GM19438 (cell line): ENCODE measurements around the gene PIM3.
"Not testable (repeated sequence)": the region's sequence is repeated elsewhere in the genome, so short reads cannot be mapped to it uniquely, and the experiment has no call there.

Source experiments
- ATAC-seq: cut with Tn5 transposase; IDR thresholded peaks from one replicate; pipeline ENCODE4 v1.9.1; 2021; ENCODE audit warnings: low read depth; ENCODE audit not compliant: unreplicated experiment

PIM3 gene

DNA sequence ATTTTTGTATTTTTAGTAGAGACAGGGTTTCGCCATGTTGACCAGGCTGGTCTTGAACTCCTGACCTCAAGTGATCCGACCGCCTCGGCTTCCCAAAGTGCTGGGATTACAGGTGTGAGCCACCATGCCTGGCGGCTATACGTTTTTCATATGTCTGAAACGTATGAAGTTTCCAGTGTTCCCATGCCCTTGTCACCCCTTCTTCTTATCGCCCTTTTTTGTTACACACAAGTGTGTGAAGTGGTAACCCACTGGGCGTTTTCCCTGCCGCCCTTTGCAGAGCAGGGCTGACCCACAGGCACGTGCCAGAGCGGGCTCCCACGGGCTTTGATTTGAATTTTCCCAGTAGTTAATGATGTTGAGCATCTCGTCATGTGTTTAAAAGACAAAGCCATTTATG, 17.0 kb downstream of the PIM3 start:
- ATAC-seq: no peak

DNA sequence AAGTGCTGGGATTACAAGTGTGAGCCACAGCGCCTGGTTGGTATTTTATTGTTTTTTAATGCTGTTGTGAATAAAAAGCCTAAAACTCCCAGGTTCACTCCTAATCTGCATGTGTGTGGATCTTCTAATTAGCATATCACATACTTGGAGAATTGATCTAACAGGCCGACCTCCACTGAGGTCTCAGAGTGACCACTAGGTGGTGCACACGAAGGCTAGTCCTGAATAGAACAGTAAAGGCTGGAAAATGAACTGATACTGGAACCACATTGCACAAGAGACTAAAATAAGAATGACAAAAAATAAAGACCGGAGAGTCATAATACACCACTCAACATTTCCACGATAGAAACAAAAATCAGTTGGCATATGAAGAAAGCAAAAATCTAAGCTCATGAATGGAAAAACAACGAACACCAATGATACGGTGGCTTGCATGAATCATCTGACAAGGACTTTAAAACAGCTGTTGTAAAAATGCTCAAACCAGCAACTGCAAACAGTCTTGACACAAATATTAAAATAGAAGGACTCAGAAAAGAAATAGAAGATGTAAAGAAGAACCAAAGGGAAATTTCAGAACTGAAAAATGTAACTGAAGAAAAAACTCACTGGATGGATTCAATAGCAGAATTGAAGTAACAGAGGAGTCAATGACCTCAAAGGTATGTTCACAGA, 19.2 kb downstream of the PIM3 start:
- no peak for ATAC-seq

DNA sequence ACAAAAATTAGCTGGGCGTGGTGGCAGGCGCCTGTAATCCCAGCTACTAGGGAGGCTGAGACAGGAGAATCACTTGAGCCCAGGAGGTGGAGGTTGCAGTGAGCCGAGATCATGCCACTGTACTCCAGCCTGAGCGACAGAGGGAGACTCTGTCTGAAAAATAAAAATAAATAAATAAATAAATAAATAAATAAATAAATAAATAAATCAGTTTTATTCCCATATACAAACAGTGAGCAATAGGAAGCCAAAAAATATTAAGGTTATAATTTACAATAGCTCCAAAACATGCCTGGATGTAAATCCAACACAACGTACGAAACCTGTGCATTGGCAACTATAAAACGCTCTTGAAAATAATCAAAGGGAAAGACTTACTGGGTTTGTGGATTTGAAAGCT, 21.2 kb downstream of the PIM3 start:
- not testable (repeated sequence) for ATAC-seq

DNA sequence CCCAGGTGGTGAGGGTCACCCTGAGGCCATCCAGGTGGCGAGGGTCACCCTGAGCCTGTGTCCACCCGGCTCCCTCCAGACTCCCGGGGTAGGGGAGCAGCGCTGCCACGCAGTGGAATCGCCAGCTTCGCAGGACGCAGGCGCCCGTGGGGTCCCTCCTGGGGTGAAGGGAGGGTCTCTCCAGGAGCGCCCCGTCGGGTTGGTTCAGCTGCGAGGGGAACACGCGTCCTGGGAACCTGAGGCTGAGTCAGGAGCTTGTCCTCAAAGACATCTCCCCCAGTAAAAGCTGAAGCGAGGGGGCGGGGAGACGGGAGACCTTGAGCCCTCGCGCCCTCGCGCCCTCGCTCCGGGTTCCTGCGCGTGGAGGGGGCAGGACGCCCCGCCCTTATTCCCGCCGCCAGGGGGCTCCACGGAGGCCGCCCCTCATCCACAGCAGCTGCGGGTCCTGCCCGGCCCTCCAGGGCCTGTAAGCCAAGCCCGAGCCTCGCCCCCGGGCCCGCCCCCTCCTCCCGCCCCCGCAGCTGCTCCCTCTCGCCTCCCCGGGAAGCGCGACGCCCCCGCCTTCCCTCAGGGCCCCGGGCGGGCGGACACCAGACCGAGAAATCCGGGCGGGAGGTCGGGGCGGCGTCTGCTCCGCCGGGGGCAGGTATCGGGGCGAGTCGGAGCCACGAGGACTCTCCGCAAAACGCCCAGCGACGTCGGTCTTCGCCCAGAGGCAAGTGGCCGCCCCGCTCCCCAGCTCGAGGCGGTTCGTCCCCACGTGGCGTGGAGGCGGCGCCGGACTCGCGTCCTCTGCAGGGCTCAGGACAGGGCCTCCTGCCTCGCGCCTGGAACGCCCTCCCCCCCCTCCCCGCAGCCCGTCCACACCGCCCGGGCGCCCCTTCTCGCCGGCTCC, 22.8 kb downstream of the PIM3 start:
- ATAC-seq: no peak

DNA sequence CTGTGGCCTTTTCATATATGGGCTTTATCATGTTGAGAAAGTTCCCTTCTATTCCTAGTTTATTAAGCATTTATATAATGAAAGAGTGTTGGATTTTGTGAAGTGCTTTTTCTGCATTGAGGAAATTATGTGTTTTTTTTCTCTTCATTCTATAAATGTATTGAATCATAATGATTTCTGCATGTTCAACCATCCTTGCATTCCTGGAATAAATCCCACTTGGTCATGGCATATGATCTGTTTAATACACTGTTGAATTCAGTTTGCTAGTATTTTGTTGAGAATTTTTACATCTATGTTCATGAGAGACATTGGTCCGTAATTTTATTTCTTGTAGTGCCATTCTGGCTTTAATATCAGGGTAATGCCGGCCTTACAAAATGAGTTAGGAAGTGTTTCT, 25.8 kb downstream of the PIM3 start:
- ATAC-seq: no peak

DNA sequence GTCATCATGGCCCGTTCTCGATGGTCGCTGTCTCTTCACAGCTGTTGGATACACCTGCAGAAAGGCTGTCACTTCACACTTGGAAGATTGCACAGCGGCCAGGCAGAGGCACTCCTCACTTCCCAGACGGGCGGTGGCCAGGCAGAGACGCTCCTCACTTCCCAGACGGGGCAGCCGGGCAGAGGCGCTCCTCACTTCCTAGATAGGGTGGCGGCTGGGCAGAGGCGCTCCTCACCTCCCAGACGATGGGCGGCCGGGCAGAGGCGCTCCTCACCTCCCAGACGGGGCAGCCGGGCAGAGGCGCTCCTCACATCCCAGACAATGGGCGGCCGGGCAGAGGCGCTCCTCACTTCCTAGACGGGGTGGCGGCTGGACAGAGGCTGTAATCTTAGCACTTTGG, 29.3 kb downstream of the PIM3 start:
- not testable (repeated sequence) for ATAC-seq

DNA sequence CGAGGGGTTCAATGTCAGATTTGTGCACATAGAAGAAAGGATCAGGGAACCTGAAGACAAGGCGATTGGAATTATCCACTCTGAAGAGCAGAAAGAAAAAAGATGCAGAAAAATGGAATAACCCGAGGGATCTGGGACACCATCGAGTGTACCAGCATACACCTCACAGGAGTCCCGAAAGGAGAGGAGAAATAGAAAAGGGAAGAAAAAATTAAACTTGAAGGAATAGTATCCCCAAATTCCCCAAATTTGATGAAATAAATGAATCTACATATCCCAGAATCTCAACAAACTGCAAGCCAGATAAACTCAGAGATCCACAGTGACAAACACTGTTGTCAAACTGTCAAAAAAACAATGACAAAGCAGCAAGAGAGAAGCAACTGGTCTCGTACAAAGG, 30.6 kb downstream of the PIM3 start:
- no peak for ATAC-seq

DNA sequence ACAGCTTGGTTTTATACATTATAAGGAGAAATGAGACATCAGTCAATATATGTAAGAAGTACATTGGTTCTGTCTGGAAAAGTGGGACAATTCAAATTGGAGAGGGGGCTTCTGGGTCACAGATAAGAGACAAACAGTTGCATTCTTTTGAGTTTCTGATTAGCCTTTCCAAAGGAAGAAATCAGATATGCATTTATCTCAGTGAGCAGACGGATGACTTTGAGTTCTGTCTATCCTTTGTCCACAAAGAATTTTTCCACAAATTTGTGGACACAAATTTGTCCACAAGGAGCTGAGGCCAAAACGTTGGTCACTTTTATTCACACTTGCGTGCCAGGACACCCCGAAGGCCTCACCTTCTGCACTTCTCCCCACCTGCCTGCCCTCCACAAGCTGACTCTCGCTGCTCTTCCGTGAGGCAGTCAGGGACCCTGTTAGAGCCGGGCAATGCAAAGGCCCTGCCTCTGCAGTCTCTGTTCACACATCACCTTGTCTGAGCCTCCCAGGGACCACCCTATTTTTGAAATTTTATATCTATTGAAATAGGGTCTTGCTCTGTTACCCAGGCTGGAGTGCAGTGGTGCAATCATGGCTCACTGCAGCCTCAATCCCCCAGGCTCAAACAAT, 31.4 kb downstream of the PIM3 start:
- ATAC-seq: no peak

DNA sequence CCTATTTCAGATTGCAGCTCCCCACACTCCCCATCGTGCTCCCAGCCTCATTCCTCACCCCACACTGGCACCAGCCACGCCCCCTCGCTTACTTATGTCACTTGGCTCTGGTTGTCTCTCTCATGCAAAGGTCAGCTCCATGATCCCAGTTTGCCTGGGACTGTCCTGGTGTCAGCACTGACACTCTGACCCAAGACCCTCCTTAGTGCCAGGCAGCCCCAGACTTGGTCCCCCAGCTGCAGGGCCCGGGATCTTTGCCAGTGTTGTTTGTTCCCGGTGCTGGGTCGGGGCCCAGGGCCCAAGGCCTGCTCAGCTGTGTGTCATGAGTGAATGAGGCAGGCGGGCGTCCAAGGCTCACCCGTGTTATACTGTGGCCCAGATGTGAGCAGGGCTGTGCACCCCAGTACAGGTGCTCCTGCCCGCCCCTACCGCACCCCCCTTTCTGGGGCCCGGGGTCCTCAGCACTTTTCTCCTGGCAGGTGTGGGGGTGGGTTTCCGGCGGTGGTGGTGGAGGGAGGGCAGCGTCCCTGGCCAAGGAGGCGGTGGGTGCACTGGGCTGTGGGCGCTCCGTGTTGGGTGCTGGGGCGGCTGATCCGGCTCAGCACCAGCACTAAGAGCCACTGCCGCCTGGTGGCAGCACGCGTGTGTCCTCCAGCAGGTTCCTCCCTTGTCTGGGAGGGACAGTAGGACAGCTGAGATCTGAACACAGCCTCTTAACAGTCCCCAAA, 32.5 kb downstream of the PIM3 start:
- no peak for ATAC-seq

DNA sequence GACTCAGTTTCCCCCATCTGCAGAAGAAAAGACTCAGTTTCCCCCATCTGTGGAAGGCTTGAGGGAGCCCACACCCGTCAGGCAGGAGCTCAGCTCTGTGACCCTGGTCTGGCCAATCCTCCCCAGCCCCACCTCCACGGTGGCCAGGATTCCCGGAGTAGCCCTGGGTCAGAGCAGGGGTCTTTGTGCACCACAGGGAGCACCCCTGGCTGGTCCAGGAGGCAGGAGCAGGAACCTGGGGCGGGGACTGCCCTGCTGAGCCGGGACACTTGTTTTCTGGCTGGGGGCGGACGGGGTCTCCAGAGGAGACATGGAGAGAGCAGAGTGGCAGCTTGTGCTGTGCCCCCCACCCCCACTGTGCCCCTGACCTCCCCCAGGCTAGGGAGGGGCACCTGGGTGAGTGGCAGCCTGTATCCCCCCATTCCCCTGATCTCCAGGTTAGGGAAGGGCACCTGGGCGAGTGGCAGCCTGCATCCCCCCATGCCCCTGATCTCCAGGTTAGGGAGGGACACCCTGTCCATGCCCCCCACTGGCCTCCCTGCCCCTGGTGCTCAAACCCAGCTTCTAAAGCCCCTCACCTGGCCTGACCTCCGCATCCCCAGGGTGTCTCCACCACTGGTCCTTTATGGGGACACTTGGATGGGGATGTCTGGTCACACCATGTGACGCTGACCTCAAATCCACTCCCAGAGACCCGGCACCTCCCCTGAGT, 33.2 kb downstream of the PIM3 start:
- no peak for ATAC-seq

DNA sequence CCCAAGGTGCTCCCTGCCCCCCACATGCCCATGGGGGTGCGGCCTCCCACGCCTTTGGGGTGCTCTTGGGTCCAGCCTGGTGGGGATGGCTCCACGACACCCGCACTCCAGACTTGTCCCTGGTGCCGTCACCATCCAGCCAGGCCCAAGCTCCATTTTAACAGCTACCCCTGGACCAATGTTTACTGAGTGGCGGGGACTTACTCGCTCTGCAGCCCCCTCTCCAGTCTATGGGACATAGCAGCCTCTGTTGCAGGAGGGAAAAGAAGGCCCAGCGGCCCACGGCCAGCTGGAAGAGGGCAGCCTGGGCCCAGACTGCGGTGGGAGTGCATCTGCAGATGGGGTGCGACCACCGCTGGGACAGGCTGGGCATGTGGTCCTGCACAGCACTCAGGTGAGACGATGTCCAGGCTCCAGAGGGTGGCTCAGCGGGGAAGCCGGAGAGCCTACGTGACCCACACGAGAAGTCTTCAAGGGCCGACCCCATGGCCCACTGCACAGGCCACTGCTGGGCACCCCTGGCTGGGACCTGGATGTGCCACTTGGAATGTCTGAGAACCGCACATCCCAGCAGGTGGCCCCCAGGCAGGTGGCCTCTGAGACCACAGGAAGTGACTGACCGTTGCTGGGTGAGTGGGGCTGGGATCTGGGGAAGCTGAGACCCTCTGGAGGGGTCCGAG, 33.9 kb downstream of the PIM3 start:
- ATAC-seq: no peak

DNA sequence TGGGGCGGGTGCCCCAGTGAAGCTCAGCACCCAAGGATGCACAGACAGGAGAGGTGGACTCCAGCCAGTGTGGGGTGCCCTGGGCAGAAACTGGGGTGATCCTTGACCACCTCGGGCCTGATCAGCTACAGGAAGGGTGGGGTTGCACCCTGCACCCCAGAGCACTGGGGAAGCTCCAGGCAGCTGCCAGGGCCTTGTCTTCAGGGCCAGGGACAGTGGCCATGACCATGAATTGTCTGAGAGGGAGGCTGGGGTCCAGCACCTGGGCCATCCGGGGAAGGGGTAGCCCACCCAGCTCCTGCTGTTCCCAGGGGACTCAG, 34.4 kb downstream of the PIM3 start:
- ATAC-seq: no peak

DNA sequence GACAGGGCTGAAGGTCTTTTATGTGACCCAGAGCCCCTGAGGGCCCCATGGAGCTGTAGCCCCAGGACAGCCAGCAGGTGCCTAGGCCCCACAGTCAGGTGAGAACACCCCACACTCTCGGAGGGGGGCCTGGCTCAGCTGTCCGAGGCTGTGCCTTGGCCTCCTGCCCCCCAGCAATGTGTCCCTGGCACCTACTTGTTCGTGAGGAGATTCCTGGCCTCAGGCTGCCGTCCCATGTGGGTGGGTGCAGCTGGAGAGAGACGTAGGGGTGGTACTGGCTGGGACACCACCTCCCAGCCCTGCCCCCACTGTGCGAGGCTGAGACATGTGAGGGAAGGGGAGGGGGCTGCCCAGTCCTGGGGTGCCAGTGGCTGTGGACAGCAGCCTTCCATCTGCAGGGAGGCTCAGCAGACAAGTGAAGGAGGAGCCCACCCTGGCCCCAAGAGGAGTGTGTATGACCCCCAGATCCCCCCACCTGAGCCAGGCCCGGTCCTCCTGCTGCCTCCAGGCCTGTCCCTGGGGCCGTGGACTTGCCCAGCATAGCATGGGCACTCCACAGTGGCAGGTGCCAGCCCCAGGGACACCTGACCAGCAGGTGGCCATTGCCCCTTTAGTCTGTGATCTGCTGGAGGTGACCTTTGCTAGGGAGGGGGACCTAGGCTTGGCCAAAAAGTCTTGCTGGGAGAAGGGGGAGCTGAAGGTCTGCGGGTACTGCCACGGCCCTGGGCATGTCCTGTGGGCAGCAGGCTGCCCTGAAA, 35.0 kb downstream of the PIM3 start:
- ATAC-seq: no peak

DNA sequence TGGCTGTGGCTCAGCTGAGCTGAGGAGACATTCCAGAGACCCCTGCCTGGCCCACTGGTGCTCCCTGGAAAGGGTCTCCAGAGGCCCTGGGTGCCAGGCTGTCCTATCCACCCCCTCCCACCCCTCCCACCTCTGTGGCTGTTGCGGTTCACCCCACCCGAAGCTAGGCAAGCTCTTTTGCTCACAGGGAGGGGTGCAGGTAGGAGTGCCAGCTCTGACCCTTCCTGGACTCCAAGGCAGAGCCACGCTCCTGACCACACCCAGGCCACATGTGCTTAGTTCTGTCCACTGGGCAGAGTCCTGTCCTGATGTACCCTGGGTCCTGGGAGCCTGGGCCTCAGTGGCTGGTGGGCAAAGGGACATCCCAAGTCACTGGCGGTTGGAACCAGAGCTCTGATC, 35.5 kb downstream of the PIM3 start:
- ATAC-seq: no peak

DNA sequence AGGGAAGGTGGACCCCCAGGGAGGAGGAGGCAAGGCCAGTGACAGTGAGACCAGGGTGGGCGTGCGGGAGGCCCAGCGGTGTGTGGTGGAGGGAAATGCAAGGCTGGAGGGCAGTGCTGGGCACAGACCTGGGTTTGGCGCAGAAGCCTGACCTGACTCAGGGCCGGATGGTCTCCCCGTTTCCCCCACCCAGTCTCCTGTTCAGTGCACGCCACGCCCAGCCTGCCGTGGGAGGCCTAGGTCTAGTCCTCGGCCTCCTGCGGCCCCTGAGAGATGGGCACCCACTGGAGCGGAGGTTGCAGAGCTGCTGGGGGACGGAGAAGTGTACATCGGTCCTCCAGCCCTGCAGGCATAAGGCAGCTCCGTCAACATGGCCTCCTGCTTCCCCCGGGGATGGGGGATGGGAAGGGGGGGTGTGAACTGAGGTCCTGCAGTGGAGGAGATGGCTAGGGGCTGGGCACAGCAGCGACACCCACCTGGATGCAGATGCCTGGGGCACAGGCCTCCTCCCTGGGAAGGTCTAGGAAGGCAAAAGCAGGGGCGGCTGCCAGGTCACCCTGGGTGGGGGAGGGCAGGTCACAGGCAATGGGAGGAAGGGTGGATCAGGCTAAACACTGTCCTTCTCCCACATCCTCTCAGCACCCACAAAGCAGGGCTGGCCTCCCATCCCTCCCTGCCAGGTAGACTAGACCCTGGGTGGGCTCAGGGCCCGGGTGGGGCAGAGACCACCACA, 36.1 kb downstream of the PIM3 start:
- ATAC-seq: no peak

DNA sequence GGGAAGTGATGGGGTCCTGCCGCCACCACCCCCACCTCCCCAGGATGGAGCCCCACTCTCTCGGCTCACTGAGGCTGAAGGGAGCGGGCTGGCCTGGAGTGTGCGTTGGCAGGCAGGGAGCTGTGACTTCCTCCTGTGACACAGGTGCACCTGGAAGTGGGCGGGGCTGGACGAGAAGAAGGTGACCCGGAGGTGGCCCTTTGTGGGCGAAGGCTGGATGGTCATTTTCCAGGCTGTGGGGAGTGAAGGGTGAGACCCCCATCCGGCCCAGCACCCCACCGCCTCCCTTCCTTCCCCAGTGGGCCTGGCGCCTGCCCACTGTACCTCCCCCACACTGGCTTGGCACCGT, 36.7 kb downstream of the PIM3 start:
- no peak for ATAC-seq

DNA sequence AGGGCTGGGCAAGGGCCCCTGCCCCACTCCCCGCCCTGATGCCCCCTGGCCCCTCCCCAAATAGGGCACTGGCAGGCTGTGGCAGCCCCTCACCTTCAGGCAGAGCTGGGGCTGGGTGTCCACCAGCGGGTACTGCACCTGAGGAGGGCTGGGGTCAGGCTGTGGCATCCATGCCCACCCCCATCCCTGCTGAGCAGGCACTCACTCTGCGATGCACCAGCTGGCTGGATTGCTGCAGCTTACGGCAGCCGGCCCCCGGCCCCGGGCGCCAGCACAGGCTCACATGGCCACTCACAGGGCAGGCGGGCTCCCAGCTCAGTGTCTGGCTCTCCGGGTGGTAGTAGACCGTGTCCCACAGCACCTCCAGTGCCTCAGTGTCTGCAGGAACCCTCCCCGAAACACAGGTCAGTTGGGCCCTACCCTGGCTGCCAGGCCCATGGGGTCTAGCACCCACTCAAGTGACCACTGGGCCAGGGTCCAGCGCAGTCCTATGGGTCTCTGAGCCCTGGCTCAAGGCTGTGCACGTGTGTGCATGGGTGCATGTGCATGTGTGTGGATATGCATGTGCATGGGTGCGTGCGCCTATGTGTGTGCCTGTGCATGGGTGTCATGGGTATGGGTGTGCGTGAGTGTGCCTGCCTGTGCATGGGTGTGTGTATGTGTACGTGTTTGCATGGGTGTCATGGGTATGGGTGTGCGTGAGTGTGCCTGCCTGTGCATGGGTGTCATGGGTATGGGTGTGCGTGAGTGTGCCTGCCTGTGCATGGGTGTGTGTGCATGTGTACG, 37.6 kb downstream of the PIM3 start:
- ATAC-seq: no peak

DNA sequence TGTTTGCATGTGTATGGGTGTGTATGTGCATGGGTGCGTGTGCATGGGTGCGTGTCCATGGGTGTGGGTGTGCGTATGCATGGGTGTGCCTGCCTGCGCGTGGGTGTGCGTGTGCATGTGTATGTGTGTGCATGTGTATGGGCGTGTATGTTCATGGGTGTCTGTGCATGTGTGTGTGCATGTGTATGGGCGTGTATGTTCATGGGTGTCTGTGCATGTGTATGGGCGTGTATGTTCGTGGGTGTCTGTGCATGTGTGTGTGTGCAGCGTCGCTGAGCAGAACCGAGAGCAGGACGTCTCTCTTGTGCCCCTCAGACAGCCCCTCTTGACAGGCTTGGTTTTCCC, 38.1 kb downstream of the PIM3 start:
- no peak for ATAC-seq
